Measurements from ENCODE around the gene CCNE1.

- TF ChIP-seq CTCF (IDR thresholded peaks at IDR 0.05) (no peak), NFYB (CRISPR knock-in tag; conservative IDR thresholded peaks at IDR 0.05; ENCODE audit: low read depth) (no peak), ZNF281 (CRISPR knock-in tag; IDR thresholded peaks at IDR 0.05) (no peak)
Measured at GRCh38 chr19:29784598-29785223, 27.1 kb upstream of the CCNE1 start.
